ENCODE results near the gene GGTA1. TPM values are rescaled to one million over a fixed set of nuclear protein-coding genes. Genes with fewer than 3 reads are reported as not detected.
A peak's percentile ranks its signal among the peaks of the same experiment; 100 is the strongest.

GGTA1 gene
- total and polyA plus RNA-seq, 4 donors, result 17.6 to 239 (median 70.4) TPM

DNA sequence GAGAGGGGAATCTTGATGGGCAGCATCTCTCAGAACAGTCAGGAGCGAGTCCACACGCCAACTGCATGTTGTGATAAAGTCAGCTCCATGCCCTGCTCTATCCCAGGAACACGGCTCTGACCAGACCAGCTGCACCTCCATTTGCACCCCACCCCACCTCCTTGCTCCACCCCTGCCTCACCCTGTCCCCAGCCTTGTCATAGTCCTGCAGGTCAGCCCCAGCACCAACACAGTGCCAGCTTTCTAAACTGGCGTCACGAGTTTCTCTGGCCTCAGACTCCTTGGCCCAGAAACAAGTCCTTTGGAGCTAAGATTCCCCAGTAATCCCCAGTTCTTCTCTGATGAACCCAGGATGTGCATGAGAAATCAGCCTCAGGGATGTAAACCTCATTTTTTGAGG is 23.5 kb downstream of the GGTA1 start:
- 0 to 17% methylated on average over 5 of the region's 5 CpGs for WGBS, 2 donors
- no peaks in the 10 kb centered on the region for H3K9me3 ChIP-seq (ENCODE audit: control insufficient read depth, low read length)
- ATAC-seq (ENCODE audit: low FRiP score), result no peak
- intact Hi-C loops (cut with DNase I), result loop anchor here in 1 of 2 donors (10.0 kb wide), 1 partner anchor 181 kb away; no protein-coding TSS in a partner anchor
- no peaks in the 10 kb centered on the region for H3K27me3 ChIP-seq (ENCODE audit: control insufficient read depth in 1 of 2, insufficient read depth in 2 of 2, low read length in 1 of 2)
- H3K4me1 ChIP-seq (ENCODE audit: control insufficient read depth in 1 of 2, insufficient read depth in 2 of 2, low read length in 2 of 2), result peaks cover 3 to 7% of the 10 kb centered on the region in 2 donors
- H3K36me3 ChIP-seq (ENCODE audit: control insufficient read depth in 1 of 2, insufficient read depth in 2 of 2, low read length in 1 of 2), result no peaks in the 10 kb centered on the region
- no peak for DNase-seq
- H3K27ac ChIP-seq (ENCODE audit: low read depth in 1 of 2, low read length in 2 of 2), result peak overlapping the region; percentile 87 to 97
- H3K4me3 ChIP-seq (ENCODE audit: low read length in 2 of 2), result no peak overlapping the region

- Histone ChIP-seq H3K36me3 (ENCODE audit: control insufficient read depth in 1 of 2, insufficient read depth in 2 of 2, low read length in 1 of 2) (no peaks in the 10 kb centered on the region), H3K4me1 (ENCODE audit: control insufficient read depth in 1 of 2, insufficient read depth in 2 of 2, low read length in 2 of 2) (peaks cover 3 to 7% of the 10 kb centered on the region in 2 donors), H3K27me3 (ENCODE audit: control insufficient read depth in 1 of 2, insufficient read depth in 2 of 2, low read length in 1 of 2) (no peaks in the 10 kb centered on the region), H3K4me3 (ENCODE audit: low read length in 2 of 2) (no peak overlapping the region), H3K9me3 (ENCODE audit: control insufficient read depth, low read length) (no peaks in the 10 kb centered on the region), H3K27ac (ENCODE audit: low read depth in 1 of 2, low read length in 2 of 2) (peak overlapping the region; percentile 87 to 97)
- DNase-seq (no peak), ATAC-seq (ENCODE audit: low FRiP score) (peak; percentile 30)
- WGBS, 2 donors, result 16 to 22% methylated on average over 10 of the region's 10 CpGs
- intact Hi-C loops (cut with DNase I), result loop anchor here in 1 of 2 donors (10.0 kb wide), 1 partner anchor 180 kb away; no protein-coding TSS in a partner anchor
Observed at GRCh38 chr9:121474231-121474947, 25.3 kb downstream of the GGTA1 start.

GRCh38 chr9:121473229-121473628 is 26.4 kb downstream of the GGTA1 start:
- peaks cover 3 to 7% of the 10 kb centered on the region in 2 donors for H3K4me1 ChIP-seq (ENCODE audit: control insufficient read depth in 1 of 2, insufficient read depth in 2 of 2, low read length in 2 of 2)
- WGBS, 2 donors, result 1 to 8% methylated on average over 6 of the region's 6 CpGs
- peak overlapping the region; percentile 15 to 80 for H3K27ac ChIP-seq (ENCODE audit: low read depth in 1 of 2, low read length in 2 of 2)
- H3K36me3 ChIP-seq (ENCODE audit: control insufficient read depth in 1 of 2, insufficient read depth in 2 of 2, low read length in 1 of 2), result no peaks in the 10 kb centered on the region
- ATAC-seq (ENCODE audit: low FRiP score) (peak; percentile 47), DNase-seq (peak; percentile 68 to 82)
- no peaks in the 10 kb centered on the region for H3K9me3 ChIP-seq (ENCODE audit: control insufficient read depth, low read length)
- intact Hi-C loops (cut with DNase I), result loop anchor here in 1 of 2 donors (10.0 kb wide), 1 partner anchor 178 kb away; no protein-coding TSS in a partner anchor
- no peaks in the 10 kb centered on the region for H3K27me3 ChIP-seq (ENCODE audit: control insufficient read depth in 1 of 2, insufficient read depth in 2 of 2, low read length in 1 of 2)
- H3K4me3 ChIP-seq (ENCODE audit: low read length in 2 of 2), result no peak overlapping the region

DNA sequence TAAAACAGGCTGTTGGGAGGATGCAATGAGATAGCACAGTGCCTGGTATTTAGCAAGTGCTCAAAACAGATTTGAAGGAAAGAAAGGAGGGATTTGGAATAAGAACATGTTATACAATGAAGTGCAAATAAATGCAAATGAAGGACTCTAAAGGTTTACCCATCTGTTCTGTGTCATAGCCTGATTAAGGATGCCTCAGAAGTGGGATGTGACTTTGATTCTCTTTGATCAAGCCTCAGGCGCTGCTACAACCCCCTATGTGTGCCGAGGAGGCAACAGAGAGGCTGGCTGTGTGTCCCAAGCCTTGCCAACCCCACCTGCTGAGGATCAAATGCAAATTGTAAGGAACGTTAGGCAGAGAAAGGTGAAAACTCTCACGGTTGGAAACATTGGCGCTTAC is 27.2 kb downstream of the GGTA1 start:
- no peaks in the 10 kb centered on the region for H3K36me3 ChIP-seq (ENCODE audit: control insufficient read depth in 1 of 2, insufficient read depth in 2 of 2, low read length in 1 of 2)

DNA sequence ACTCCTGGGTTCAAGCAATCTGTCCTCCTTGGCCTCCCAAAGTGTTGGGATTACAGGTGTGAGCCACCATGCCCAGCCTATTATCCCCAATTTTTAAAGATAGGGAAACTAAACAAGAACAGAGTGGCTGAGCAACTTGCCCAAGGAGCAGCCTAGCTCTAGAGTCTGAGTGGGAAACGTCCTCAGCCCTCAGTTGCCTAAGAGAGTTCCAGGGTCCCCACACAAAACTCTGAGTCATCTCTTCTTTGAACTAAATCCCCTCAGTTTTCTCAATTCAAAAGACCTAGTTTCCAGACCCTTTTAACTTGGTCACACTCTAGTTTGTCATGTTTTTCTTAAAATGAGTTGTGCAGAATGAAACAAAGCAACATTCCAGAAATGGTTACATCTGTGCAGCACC is 33.5 kb downstream of the GGTA1 start:
- ATAC-seq (ENCODE audit: low FRiP score) (no peak), DNase-seq (no peak)
- intact Hi-C loops (cut with DNase I), result no loop called here
- Histone ChIP-seq H3K27me3 (ENCODE audit: control insufficient read depth in 1 of 2, insufficient read depth in 2 of 2, low read length in 1 of 2) (no peaks in the 10 kb centered on the region), H3K9me3 (ENCODE audit: control insufficient read depth, low read length) (no peaks in the 10 kb centered on the region), H3K4me3 (ENCODE audit: low read length in 2 of 2) (no peak overlapping the region), H3K27ac (ENCODE audit: low read depth in 1 of 2, low read length in 2 of 2) (peak overlapping the region in 1 of 2 donors; percentile 5), H3K36me3 (ENCODE audit: control insufficient read depth in 1 of 2, insufficient read depth in 2 of 2, low read length in 1 of 2) (no peaks in the 10 kb centered on the region), H3K4me1 (ENCODE audit: control insufficient read depth in 1 of 2, insufficient read depth in 2 of 2, low read length in 2 of 2) (no peaks in the 10 kb centered on the region)
- 75 to 76% methylated on average over 1 of the region's 1 CpG for WGBS, 2 donors

More for the DNA sequence above, 27.2 kb downstream of the GGTA1 start:
- Histone ChIP-seq H3K27ac (ENCODE audit: low read depth in 1 of 2, low read length in 2 of 2) (peak overlapping the region in 1 of 2 donors; percentile 11), H3K27me3 (ENCODE audit: control insufficient read depth in 1 of 2, insufficient read depth in 2 of 2, low read length in 1 of 2) (no peaks in the 10 kb centered on the region), H3K4me3 (ENCODE audit: low read length in 2 of 2) (no peak overlapping the region), H3K9me3 (ENCODE audit: control insufficient read depth, low read length) (no peaks in the 10 kb centered on the region), H3K4me1 (ENCODE audit: control insufficient read depth in 1 of 2, insufficient read depth in 2 of 2, low read length in 2 of 2) (peaks cover 2 to 3% of the 10 kb centered on the region in 2 donors)
- DNase-seq, result no peak
- intact Hi-C loops (cut with DNase I), result loop anchor here in 1 of 2 donors (10.0 kb wide), 1 partner anchor 178 kb away; no protein-coding TSS in a partner anchor
- ATAC-seq (ENCODE audit: low FRiP score), result no peak
- 81 to 88% methylated on average over 5 of the region's 5 CpGs for WGBS, 2 donors

- peak overlapping the region in 1 of 2 donors; percentile 56 for H3K27ac ChIP-seq (ENCODE audit: low read depth in 1 of 2, low read length in 2 of 2)
- no peaks in the 10 kb centered on the region for H3K36me3 ChIP-seq (ENCODE audit: control insufficient read depth in 1 of 2, insufficient read depth in 2 of 2, low read length in 1 of 2)
- H3K27me3 ChIP-seq (ENCODE audit: control insufficient read depth in 1 of 2, insufficient read depth in 2 of 2, low read length in 1 of 2), result no peaks in the 10 kb centered on the region
- no peaks in the 10 kb centered on the region for H3K9me3 ChIP-seq (ENCODE audit: control insufficient read depth, low read length)
- no peaks in the 10 kb centered on the region for H3K4me1 ChIP-seq (ENCODE audit: control insufficient read depth in 1 of 2, insufficient read depth in 2 of 2, low read length in 2 of 2)
- H3K4me3 ChIP-seq (ENCODE audit: low read length in 2 of 2), result no peak overlapping the region
- 21 to 29% methylated on average over 4 of the region's 4 CpGs for WGBS, 2 donors
- DNase-seq, result no peak
- peak; percentile 73 for ATAC-seq (ENCODE audit: low FRiP score)
- intact Hi-C loops (cut with DNase I), result loop anchor here (5.0 kb wide), 1 partner anchor 72 kb away; no protein-coding TSS in a partner anchor
Observed at GRCh38 chr9:121464968-121465367, 34.7 kb downstream of the GGTA1 start.

DNA sequence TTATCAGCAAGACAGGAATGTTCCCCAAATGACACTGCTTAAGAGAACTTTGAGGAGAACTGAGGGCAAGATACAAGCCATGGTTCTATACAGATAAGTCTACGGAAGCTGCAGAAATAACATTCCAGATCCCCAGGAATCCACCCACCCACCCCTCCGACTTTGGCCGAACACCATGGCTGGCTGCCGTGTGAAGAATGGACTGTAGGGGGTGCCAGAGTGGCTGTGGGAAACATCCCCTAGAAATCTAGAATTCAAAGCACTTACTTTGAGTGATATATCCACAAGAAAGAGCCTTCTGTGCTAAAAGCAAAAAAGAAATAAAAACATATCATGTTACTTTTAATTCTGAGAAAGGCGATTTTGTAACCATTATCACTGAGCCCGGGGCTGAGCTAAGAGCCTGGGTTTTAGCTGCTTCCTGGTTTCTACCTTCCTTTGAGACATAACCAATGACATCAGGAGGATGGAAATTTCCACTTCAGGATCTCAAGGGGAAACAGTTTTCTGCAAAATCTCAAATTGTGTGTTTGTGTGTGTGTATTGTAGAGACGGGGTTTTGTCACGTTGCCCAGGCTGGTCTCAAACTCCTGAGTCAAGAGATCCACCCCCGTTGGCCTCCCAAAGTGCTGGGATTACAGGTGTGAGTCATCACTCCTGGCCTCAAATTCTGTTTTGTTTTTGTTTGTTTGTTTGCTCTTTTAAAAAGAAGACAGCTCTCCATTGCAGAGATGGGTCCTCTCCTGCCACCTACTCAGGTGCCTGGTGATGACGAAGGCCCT is 36.4 kb downstream of the GGTA1 start:
- intact Hi-C loops (cut with DNase I), result loop anchor here (2.0 to 5.0 kb wide), 2 partner anchors 36 to 74 kb away; partner anchors contain the start of gene GGTA1 (in 2 of the 2)
- no peak overlapping the region for H3K4me3 ChIP-seq (ENCODE audit: low read length in 2 of 2)
- 14 to 16% methylated on average over 10 of the region's 10 CpGs for WGBS, 2 donors
- H3K27me3 ChIP-seq (ENCODE audit: control insufficient read depth in 1 of 2, insufficient read depth in 2 of 2, low read length in 1 of 2), result no peaks in the 10 kb centered on the region
- H3K4me1 ChIP-seq (ENCODE audit: control insufficient read depth in 1 of 2, insufficient read depth in 2 of 2, low read length in 2 of 2), result no peaks in the 10 kb centered on the region
- DNase-seq (peak; percentile 77 to 89), ATAC-seq (ENCODE audit: low FRiP score) (peak; percentile 75)
- H3K9me3 ChIP-seq (ENCODE audit: control insufficient read depth, low read length), result no peaks in the 10 kb centered on the region
- H3K36me3 ChIP-seq (ENCODE audit: control insufficient read depth in 1 of 2, insufficient read depth in 2 of 2, low read length in 1 of 2), result no peaks in the 10 kb centered on the region
- H3K27ac ChIP-seq (ENCODE audit: low read depth in 1 of 2, low read length in 2 of 2), result peak overlapping the region in 1 of 2 donors; percentile 34

- ATAC-seq (ENCODE audit: low FRiP score), result no peak
- H3K4me3 ChIP-seq (ENCODE audit: low read length in 2 of 2), result no peak overlapping the region
- no peaks in the 10 kb centered on the region for H3K4me1 ChIP-seq (ENCODE audit: control insufficient read depth in 1 of 2, insufficient read depth in 2 of 2, low read length in 2 of 2)
- H3K27ac ChIP-seq (ENCODE audit: low read depth in 1 of 2, low read length in 2 of 2), result no peak overlapping the region
- no peaks in the 10 kb centered on the region for H3K9me3 ChIP-seq (ENCODE audit: control insufficient read depth, low read length)
- peaks cover 0 to 2% of the 10 kb centered on the region in 2 donors for H3K36me3 ChIP-seq (ENCODE audit: control insufficient read depth in 1 of 2, insufficient read depth in 2 of 2, low read length in 1 of 2)
- H3K27me3 ChIP-seq (ENCODE audit: control insufficient read depth in 1 of 2, insufficient read depth in 2 of 2, low read length in 1 of 2), result no peaks in the 10 kb centered on the region
- no peak for DNase-seq
- intact Hi-C loops (cut with DNase I), result no loop called here
- 37 to 44% methylated on average over 1 of the region's 1 CpG for WGBS, 2 donors
Observed at GRCh38 chr9:121459513-121459912, 40.1 kb downstream of the GGTA1 start.

Data from aorta (tissue), 5 donors.